Measurements from ENCODE around the gene GSN. TPM values are rescaled to one million over a fixed set of nuclear protein-coding genes. Genes with fewer than 3 reads are reported as not detected.
A peak's percentile ranks its signal among the peaks of the same experiment; 100 is the strongest.

GSN gene
- total RNA-seq, 2 donors from 2014 or later, result 390 to 690 TPM

DNA sequence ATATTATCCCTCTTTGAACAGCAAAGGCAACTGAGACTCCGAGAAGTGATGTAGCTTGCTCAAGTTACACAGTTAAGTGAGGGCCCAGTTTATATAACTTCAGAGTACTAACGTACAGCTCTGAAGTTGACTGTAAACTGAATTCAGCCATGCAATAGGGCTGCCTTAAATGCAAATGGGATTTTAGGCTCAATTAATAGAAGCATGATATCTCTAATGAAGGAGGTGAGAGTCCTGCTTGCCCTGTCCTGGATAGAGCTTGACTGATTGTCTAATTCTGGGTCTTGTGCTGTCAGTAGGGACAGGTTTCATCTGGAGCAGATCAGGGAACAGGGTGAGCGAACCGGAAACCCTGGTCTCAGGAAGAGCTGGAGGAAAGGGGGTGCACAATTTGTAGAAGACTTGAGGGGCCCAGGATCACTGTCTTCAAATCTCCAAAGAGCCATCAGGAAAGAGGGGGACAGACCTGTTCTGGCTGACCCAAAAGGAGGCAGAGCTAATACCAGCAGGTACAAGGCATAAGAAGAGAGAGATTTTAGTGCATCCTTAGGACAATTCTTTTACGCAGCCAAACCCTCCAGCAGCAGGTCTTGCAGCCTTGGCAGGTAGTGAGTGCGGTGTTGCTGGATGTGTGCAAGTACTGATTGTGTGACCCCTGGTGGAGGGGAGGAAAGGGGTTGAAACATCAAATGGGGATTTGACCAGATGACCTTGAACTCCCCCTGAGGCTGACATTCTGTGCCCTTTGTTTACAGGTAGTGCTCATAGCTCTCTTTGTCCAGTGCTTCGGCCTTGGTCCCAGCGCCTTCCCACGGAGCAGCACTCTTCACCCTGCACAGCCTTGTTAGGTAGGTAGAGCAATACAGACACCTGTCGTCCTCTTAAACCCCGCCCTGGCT, 13.0 kb downstream of the GSN start:
- intact Hi-C loops (cut with DNase I), result loop anchor here (10.0 kb wide), 1 partner anchor 356 kb away; the partner anchor contains the start of gene TRAF1
- H3K9me3 ChIP-seq, result no peaks in the 10 kb centered on the region
- H3K27ac ChIP-seq, result peak overlapping the region; percentile 85 to 90
- DNase-seq (ENCODE audit: low spot score), result no peak
- TF ChIP-seq POLR2AphosphoS5 (IDR thresholded peaks at IDR 0.05) (no peak), CTCF (IDR thresholded peaks at IDR 0.05) (no peak), POLR2A (IDR thresholded peaks at IDR 0.05) (no peak)
- no peak overlapping the region for H3K4me3 ChIP-seq
- H3K4me1 ChIP-seq (replicated peaks), result peaks cover under 1% of the 10 kb centered on the region
- no peaks in the 10 kb centered on the region for H3K36me3 ChIP-seq
- H3K27me3 ChIP-seq (replicated peaks; ENCODE audit: insufficient read depth), result no peaks in the 10 kb centered on the region
- WGBS, result 64% methylated on average over 11 of the region's 11 CpGs

DNA sequence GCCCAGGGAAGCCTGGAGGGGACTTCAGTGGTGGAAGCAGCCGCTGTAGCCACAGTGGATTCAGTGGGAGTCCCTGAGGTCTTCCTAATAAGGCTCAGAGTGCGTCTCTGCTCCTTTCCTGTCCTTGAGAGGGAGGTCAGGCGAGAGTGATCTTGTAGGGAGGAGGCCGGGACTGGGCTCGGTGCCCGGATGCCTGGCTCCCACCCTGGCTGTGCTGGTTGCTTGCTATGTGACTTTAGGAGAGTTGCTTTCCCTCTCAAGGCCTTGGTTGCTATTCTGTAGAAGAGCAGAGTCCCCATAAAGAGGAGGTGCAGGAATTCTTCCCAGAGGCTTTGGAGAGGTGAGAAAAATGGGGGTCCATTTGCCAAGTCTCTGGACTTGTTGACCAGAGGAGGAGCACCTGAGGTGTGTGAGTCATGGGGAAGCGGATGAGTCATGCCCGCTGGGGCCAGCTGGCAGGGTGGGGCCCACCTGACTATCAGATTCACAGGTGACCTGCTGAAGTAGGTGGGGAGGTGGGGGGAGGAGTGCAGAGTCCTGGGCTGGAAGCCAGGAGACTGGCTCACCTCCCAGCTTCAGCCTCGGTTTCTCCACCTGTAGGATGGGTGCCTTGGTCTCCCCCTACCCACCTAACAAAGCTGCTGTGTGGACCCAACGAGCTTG, 13.8 kb downstream of the GSN start:
- H3K27me3 ChIP-seq (replicated peaks; ENCODE audit: insufficient read depth), result no peaks in the 10 kb centered on the region
- H3K4me3 ChIP-seq, result no peak overlapping the region
- intact Hi-C loops (cut with DNase I), result loop anchor here (10.0 kb wide), 1 partner anchor 357 kb away; the partner anchor contains the start of gene TRAF1
- DNase-seq (ENCODE audit: low spot score), result peak; percentile 88
- H3K4me1 ChIP-seq (replicated peaks), result peaks cover 4% of the 10 kb centered on the region
- peak overlapping the region; percentile 85 to 90 for H3K27ac ChIP-seq
- TF ChIP-seq POLR2AphosphoS5 (IDR thresholded peaks at IDR 0.05), result peak; percentile 88
- TF ChIP-seq POLR2A (IDR thresholded peaks at IDR 0.05), result no peak
- peak in 2 of 4 experiments; percentile 7 to 11 for TF ChIP-seq CTCF (IDR thresholded peaks at IDR 0.05)
- H3K36me3 ChIP-seq, result no peaks in the 10 kb centered on the region
- H3K9me3 ChIP-seq, result no peaks in the 10 kb centered on the region
- WGBS, result 25% methylated on average over 10 of the region's 10 CpGs

GRCh38 chr9:121282277-121283079, 14.5 kb downstream of the GSN start:
- intact Hi-C loops (cut with DNase I), result loop anchor here (10.0 kb wide), 1 partner anchor 358 kb away; the partner anchor contains the start of gene TRAF1
- peaks cover 4% of the 10 kb centered on the region for H3K4me1 ChIP-seq (replicated peaks)

GRCh38 chr9:121283080-121283398, 15.1 kb downstream of the GSN start:
- TF ChIP-seq CTCF (IDR thresholded peaks at IDR 0.05) (no peak), POLR2A (IDR thresholded peaks at IDR 0.05) (no peak), POLR2AphosphoS5 (IDR thresholded peaks at IDR 0.05) (no peak)
- H3K4me1 ChIP-seq (replicated peaks), result peaks cover 4% of the 10 kb centered on the region
- no peak overlapping the region for H3K4me3 ChIP-seq
- no peaks in the 10 kb centered on the region for H3K36me3 ChIP-seq
- H3K27ac ChIP-seq, result peak overlapping the region; percentile 85 to 90
- no peaks in the 10 kb centered on the region for H3K27me3 ChIP-seq (replicated peaks; ENCODE audit: insufficient read depth)
- DNase-seq (ENCODE audit: low spot score), result no peak
- intact Hi-C loops (cut with DNase I), result loop anchor here (10.0 kb wide), 1 partner anchor 358 kb away; the partner anchor contains the start of gene TRAF1
- WGBS, result 51% methylated on average over 2 of the region's 2 CpGs
- H3K9me3 ChIP-seq, result no peaks in the 10 kb centered on the region

More at GRCh38 chr9:121282277-121283079, 14.5 kb downstream of the GSN start:
- no peaks in the 10 kb centered on the region for H3K27me3 ChIP-seq (replicated peaks; ENCODE audit: insufficient read depth)
- no peak overlapping the region for H3K4me3 ChIP-seq
- TF ChIP-seq CTCF (IDR thresholded peaks at IDR 0.05), result no peak
- no peak for TF ChIP-seq POLR2A (IDR thresholded peaks at IDR 0.05)
- no peak for TF ChIP-seq POLR2AphosphoS5 (IDR thresholded peaks at IDR 0.05)
- no peaks in the 10 kb centered on the region for H3K9me3 ChIP-seq
- 47% methylated on average over 13 of the region's 13 CpGs for WGBS
- H3K36me3 ChIP-seq, result no peaks in the 10 kb centered on the region
- H3K27ac ChIP-seq, result peak overlapping the region; percentile 85 to 90
- no peak for DNase-seq (ENCODE audit: low spot score)
